ENCODE results near the gene MDFIC2.
"Not testable (repeated sequence)": the region's sequence is repeated elsewhere in the genome, so short reads cannot be mapped to it uniquely, and the experiment has no call there.

- TF ChIP-seq CTCF (conservative IDR thresholded peaks at IDR 0.05; ENCODE audit: low read depth in 2 of 2); STAT1 (IDR thresholded peaks at IDR 0.05; ENCODE audit: unreplicated experiment); EZH2 (IDR thresholded peaks at IDR 0.05; ENCODE audit: low read depth, unreplicated experiment); ZNF462 (CRISPR knock-in tag; IDR thresholded peaks at IDR 0.05); REST (IDR thresholded peaks at IDR 0.05; ENCODE audit: unreplicated experiment); ETS1 (IDR thresholded peaks at IDR 0.05); JUNB (IDR thresholded peaks at IDR 0.05; ENCODE audit: unreplicated experiment); POLR2AphosphoS5 (IDR thresholded peaks at IDR 0.05; ENCODE audit: low read depth); EZH2phosphoT487 (IDR thresholded peaks at IDR 0.05; ENCODE audit: unreplicated experiment): not testable (repeated sequence)
These were observed 24.4 kb upstream of the MDFIC2 start for GRCh38 chr3:70336885-70337284.
